Suppressor macrophage (primary cell): Measurements from ENCODE around the gene PRRC2B.

Source experiments
- DNase-seq, 4 experiments: peaks; one replicate each; pipeline ENCODE4 v3.0.0-alpha.2; 2020 to 2022

Gene PRRC2B

GRCh38 chr9:131410044-131410491 is 16.2 kb downstream of the PRRC2B start:
- DNase-seq, result peak in 3 of 4 experiments; percentile 29 to 43 (median 33)

GRCh38 chr9:131411719-131412681 is 18.1 kb downstream of the PRRC2B start:
- no peak for DNase-seq

- no peak for DNase-seq
Measured at GRCh38 chr9:131416509-131416908, 22.6 kb downstream of the PRRC2B start.

GRCh38 chr9:131417264-131418142 is 23.6 kb downstream of the PRRC2B start:
- DNase-seq, result no peak

GRCh38 chr9:131418143-131419025 is 24.5 kb downstream of the PRRC2B start:
- DNase-seq, result no peak

GRCh38 chr9:131419026-131419614 is 25.2 kb downstream of the PRRC2B start:
- DNase-seq, result no peak

- no peak for DNase-seq
Measured at GRCh38 chr9:131419716-131420115, 25.8 kb downstream of the PRRC2B start.

GRCh38 chr9:131420980-131421624 is 27.2 kb downstream of the PRRC2B start:
- DNase-seq, result no peak

- no peak for DNase-seq
Measured at GRCh38 chr9:131421691-131422090, 27.8 kb downstream of the PRRC2B start.

GRCh38 chr9:131422241-131422792 is 28.4 kb downstream of the PRRC2B start:
- no peak for DNase-seq

GRCh38 chr9:131423171-131423581 is 29.3 kb downstream of the PRRC2B start:
- DNase-seq, result no peak

GRCh38 chr9:131426545-131426944 is 32.7 kb downstream of the PRRC2B start:
- no peak for DNase-seq

GRCh38 chr9:131429121-131430012 is 35.5 kb downstream of the PRRC2B start:
- no peak for DNase-seq

- no peak for DNase-seq
Measured at GRCh38 chr9:131432050-131432449, 38.2 kb downstream of the PRRC2B start.

GRCh38 chr9:131432597-131433301 is 38.9 kb downstream of the PRRC2B start:
- no peak for DNase-seq

- no peak for DNase-seq
Measured at GRCh38 chr9:131433302-131433854, 39.5 kb downstream of the PRRC2B start.

GRCh38 chr9:131434673-131435072 is 40.8 kb downstream of the PRRC2B start:
- DNase-seq, result no peak

- no peak for DNase-seq
Measured at GRCh38 chr9:131436376-131436775, 42.5 kb downstream of the PRRC2B start.

GRCh38 chr9:131436865-131437271 is 43.0 kb downstream of the PRRC2B start:
- DNase-seq, result no peak
